GM21576 (cell line): Measurements from ENCODE around the gene GFOD2.

Experiments used
- ATAC-seq: cut with Tn5 transposase; IDR thresholded peaks from one replicate; pipeline ENCODE4 v1.9.1; 2021; ENCODE audit warnings: mild to moderate bottlenecking, moderate library complexity; ENCODE audit not compliant: unreplicated experiment

Gene GFOD2

GRCh38 chr16:67733734-67734470, 14.8 kb upstream of the GFOD2 start:
- no peak for ATAC-seq

GRCh38 chr16:67731753-67732095, 12.6 kb upstream of the GFOD2 start:
- ATAC-seq = no peak

- ATAC-seq = no peak
These were observed 12.1 kb upstream of the GFOD2 start for GRCh38 chr16:67731071-67731752.

GRCh38 chr16:67730326-67730725, 11.2 kb upstream of the GFOD2 start:
- ATAC-seq = no peak

- no peak for ATAC-seq
These were observed 10.6 kb upstream of the GFOD2 start for GRCh38 chr16:67729636-67730248.

- ATAC-seq = no peak
These were observed 8.7 kb upstream of the GFOD2 start for GRCh38 chr16:67727521-67728485.

GRCh38 chr16:67726106-67727034, 7.3 kb upstream of the GFOD2 start:
- no peak for ATAC-seq

GRCh38 chr16:67723911-67724305, 4.8 kb upstream of the GFOD2 start:
- ATAC-seq = no peak

- ATAC-seq = no peak
These were observed 4.2 kb upstream of the GFOD2 start for GRCh38 chr16:67723151-67723910.

GRCh38 chr16:67720236-67720635, 1.1 kb upstream of the GFOD2 start:
- no peak for ATAC-seq

GRCh38 chr16:67719778-67720144, 645 bp upstream of the GFOD2 start:
- ATAC-seq = no peak

- ATAC-seq = no peak
These were observed 458 bp downstream of the GFOD2 start for GRCh38 chr16:67718668-67719047.

- ATAC-seq = no peak
These were observed 3.0 kb downstream of the GFOD2 start for GRCh38 chr16:67716097-67716496.

- ATAC-seq = no peak
These were observed 4.6 kb downstream of the GFOD2 start for GRCh38 chr16:67714522-67714921.

- no peak for ATAC-seq
These were observed 5.4 kb downstream of the GFOD2 start for GRCh38 chr16:67713647-67714273.

GRCh38 chr16:67710607-67711006, 8.5 kb downstream of the GFOD2 start:
- no peak for ATAC-seq

- no peak for ATAC-seq
These were observed 10.1 kb downstream of the GFOD2 start for GRCh38 chr16:67709050-67709449.

GRCh38 chr16:67708368-67708771, 10.7 kb downstream of the GFOD2 start:
- no peak for ATAC-seq

- no peak for ATAC-seq
These were observed 11.3 kb downstream of the GFOD2 start for GRCh38 chr16:67707790-67708189.
